GM18498 (cell line): Measurements from ENCODE around the gene HSD17B14.
"Not testable (repeated sequence)": the region's sequence is repeated elsewhere in the genome, so short reads cannot be mapped to it uniquely, and the experiment has no call there.

Experiments
- ATAC-seq: cut with Tn5 transposase; IDR thresholded peaks from one replicate; pipeline ENCODE4 v1.9.1; 2021; ENCODE audit warnings: mild to moderate bottlenecking, moderate library complexity; ENCODE audit not compliant: unreplicated experiment

The HSD17B14 gene

DNA sequence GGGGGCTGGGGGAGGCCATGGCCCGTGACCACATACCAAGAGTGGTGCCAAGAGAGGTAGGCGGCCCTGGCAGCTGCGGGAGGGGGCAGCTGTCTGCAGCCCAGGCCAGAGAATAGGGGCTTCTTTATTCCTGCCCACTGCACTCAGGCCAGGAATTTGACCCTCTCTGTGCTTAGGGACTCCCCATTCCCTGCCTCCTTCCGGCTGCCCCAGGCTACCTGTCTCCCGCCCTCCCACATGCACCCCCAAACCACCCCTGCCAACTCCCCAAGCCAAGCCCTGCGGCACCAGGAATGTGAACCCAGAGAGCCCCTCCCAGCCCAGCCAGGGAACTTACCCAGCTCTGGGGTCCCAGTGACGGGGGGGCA is 31.4 kb upstream of the HSD17B14 start:
- ATAC-seq: no peak

DNA sequence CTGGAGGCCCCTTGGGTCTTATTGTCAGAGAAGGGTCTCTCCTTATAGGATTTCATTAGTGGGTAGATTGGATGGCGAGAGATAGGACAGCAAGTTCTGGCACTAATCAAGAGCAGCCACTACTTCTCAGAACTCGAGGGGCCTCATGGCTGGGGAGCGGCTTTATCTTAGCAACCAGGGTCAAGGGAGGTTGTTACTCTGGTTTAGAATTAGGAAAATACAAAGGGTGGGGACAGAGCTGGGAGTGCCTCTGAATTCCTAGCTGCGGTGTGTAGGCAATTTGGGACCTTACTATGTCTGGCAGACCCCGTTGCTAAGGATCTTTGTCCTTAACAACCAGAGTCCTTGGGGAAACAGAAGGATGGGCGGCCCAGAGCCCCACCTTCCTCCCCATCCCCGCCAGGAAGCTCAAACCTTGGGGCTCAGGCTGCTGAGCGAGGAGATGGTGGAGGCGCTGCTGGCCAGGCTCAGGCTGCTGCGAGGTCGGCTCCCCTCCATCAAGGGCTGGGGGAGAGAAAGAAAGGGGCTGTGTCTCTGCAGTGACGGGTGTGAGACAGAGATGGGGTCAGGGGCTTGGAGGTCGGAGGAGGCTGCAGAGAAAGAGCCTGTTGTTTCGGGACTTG is 30.9 kb upstream of the HSD17B14 start:
- no peak for ATAC-seq

DNA sequence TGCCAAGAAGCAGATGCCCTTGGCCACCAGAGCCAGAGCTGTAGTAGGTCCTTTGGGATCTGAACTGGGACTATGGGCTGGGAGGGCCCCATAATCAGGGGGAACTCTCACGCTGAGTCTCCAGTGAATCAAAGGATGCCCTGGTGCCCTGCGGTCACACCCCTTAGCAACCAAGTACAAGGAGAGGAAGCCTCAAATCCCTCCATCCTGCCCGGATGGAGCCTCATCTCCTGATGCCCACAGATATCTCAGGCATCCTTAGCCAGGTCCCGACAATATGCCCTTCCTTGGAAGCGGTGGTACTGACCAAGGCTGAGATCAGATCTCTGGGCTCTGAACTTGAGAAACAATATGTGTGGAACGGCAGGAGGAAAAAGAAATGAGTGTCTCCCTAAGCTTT is 30.4 kb upstream of the HSD17B14 start:
- ATAC-seq: no peak

DNA sequence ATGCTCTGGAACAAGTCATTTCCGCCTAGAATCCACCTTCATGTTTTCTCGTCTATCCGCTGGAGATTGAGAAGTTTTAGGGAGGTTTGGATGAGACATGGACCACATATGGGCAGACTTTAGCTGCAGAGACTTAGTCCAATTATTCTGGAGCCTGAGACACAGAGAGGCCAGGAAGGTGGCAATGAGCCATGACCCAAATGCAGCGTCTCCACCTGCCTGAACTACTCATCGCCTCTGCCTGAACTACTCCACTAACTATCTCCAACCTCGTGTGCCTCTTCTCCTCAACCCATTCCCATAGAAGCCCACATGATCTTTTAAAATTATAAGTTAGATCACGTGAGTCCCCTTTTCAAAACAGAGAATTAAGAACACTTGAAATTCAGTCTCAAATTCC is 26.5 kb upstream of the HSD17B14 start:
- no peak for ATAC-seq

DNA sequence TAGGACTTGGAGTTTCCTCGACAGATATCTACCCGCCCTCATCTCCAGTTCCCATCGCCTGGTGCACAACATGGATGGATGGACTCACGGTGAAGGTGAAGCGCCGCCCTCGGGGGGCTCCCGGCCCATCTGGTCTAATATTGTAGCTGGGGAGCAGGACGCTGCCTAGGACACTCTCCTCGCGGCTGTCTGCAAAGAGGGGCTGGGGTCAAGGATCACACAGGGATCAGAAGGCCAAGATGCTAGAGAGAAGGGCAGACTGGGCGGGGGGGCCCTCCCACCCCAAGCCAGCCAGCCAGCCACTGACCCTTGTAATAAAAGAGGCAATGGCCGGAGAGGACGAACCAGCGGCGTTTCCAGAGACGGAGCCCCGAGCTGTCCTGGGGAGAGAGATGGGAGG is 25.0 kb upstream of the HSD17B14 start:
- no peak for ATAC-seq

DNA sequence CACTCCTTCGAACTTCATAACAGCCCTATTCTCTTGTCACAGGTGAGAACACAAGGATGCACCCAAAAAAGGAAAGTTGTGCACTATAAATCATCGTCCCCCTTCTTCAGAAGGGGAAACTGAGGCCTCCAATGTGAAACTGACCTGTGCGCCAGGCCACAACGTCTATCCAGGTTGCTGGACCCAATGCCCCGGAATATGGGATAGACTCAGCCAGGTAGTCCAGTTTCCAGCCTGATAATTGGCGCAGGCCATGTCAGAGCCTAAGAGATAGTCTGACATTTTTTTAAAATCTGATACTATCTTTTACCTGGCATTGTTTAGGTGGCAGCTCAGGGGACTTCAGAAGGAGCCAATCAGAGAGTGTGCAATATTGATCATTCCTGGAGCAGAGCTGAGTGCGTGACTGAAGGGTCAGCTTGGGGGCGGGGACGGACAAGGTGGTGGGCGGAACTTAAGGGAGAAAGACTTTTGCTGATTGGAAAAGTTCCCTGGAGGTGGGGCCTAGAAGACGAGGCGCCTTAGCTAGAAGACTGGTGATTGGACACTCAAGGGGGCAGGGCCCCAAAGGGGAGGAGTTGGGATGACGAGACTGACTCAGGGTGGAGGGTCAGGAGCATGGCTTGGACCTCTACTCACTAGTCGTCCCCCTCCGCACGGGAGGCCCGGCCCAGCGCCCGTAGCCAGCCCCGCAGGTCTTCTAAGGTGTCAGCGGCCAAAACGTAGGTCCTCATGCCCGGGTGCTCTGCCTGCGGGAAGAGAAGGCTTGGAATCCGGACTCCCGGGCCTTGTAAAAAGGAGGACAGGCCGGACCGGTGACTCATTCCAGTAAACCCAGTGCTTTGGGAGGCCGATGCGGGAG is 23.7 kb upstream of the HSD17B14 start:
- ATAC-seq: peak; percentile 67

DNA sequence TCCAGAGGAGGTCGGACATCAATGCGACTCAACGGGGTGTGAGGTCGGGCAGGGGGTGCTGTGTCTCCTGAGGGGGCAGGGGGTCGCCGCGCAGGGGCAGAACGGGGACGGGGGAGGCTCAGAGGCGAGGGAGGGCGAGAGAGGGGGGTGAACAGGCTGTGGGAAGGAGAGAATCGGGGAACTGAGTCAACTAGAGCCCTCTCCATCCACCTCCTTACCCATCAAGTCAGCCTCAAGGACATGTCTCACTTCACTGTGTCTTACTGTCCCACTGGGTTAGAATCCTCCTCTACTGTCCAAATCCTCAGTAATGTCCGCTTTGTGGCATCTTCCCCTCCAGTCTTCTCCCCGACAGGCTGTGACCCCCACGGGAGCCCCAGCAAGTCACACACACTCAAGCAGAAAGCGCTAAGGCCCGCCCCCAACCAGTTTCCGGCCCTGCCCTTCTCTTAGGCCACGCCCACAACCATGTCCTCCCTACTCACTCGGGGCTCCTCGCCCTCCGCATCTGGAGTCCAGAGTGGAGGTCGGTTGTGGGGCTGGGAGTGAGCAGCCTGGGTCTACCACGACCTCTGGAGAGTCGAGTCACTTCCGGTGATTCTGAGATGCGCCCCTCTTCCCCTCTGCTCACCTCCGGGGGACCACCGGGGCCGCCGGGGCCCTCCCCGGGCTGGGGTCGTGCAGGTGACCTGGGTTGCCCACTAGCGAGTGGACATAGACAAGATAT is 22.9 kb upstream of the HSD17B14 start:
- peak; percentile 73 for ATAC-seq

DNA sequence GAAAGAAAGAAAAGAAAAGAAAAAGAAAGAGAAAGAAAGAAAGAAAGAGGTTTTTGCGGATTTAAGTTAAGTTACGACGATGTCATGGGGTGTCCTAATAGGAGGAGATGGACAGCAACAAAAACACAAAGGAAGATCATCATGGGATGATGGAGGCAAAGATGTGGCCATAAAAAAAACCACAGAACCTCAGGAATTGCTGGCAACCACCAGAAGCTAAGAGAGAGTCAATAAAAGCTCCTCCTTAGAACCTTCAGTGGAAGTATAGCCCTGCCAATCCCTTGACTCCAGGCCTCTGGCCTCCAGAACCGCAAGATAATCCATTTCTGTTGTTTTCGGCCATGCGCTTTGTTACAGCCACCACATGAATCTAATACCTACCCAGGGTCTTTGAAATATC is 20.6 kb upstream of the HSD17B14 start:
- no peak for ATAC-seq

DNA sequence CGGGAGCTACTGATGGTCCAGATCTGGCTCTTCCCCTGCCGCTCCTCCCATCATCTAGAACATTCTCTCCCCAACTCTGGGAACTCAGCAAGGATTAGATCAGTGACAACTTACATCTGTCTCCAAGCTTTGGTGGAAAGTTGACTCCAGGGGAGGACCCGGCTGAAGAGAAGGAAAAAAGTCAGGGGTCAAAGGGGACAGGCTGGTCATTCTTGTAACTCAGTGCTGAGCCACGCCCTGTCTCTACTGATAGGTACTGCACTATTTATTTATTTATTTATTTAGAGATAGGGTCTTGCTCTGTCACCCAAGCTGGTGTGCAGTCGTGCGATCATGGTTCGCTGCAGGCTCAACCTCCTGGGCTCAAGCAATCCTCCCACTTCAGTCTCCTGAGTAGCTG is 17.8 kb upstream of the HSD17B14 start:
- no peak for ATAC-seq

DNA sequence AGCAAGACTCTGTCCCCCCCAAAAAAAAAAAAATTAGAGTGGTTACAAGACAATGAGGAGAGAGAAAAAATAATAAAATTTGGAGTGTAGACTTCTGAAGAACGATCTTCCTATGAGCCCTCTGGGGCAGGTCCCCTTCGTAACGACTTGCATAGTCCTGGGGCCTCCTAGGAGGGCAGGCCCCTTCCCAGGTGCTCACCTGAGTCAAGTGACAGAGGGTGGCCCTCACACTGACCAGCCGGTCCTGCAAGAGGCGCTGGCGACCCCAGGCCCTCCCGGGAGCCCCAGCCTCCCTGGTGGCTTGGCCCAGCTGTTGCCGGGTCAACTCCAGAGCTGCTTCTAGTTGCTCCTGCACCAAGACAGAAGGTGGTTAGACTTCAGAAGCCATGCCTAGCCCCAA is 17.2 kb upstream of the HSD17B14 start:
- no peak for ATAC-seq

DNA sequence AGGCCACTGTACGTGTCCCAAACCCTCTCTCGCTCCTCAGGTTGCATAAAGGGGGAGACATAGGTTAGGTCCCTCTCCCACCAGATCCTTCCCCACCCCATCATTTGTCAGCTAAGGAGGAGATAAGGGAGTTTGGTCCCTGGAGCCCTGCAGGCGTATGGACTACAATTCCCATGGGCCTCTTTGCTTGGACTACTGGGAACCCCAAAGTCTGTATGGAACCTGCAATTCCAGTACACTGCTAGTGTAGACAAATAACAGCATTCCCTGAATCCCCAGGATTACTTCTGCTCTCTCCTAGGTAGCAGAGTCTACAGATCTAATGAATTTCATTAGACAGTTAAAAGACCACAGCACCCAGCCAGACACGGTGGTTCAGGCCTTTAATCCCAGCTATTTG is 16.0 kb upstream of the HSD17B14 start:
- ATAC-seq: no peak

DNA sequence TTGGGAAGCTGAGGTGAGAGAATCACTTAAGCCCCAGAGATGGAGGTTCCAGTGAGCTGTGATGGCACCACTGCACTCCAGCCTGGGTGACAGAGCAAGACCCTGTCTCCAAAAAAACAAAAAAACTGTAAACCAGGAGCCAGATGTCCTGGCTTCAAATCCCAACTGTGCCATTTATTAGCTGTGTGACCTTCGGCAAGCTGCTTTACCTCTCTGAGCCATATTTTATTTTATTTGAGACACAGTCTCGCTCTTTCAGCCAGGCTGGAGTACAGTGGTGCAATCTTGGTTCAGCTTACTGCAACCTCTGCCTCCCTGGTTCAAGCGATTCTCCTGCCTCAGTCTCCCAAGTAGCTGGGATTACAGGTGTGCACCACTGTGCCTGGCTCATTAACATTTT is 10.4 kb upstream of the HSD17B14 start:
- not testable (repeated sequence) for ATAC-seq

DNA sequence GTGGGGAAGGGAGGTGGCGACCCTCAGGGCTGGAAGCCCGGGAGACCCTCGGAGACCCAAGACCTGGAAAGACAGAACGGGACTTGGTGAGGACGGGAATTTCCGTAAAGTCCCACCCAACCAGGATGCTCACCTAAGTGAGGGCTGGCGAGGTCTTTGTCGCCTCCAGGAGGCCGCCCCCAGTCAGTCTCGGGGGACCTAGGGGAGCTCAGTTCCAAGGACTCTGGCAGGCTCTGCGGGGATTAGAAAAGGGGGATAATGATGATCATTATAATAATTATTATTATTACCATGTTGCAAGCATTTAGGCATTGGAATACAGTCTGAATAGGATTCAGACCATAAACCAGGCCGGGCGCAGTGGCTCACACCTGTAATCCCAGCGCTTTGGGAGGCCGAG is 9.1 kb upstream of the HSD17B14 start:
- ATAC-seq: no peak

DNA sequence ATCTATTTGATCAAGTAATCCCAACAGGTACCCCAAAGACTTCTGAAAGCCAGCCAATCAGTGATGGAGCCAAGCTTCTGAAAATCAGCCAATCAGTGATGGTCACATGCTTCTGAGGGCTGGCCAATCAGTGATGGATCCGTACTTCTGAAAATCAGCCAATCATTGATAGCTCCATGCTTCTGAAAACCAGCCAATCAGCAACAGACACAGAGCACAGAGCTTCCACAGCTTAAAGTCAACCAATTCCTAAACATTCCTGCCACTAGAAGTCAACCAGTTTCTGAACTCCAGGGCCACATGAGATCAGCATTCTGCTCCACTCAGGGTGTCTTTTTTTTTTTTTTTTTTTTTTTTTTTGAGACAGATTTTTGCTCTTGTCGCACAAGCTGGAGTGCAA is 8.2 kb upstream of the HSD17B14 start:
- no peak for ATAC-seq

DNA sequence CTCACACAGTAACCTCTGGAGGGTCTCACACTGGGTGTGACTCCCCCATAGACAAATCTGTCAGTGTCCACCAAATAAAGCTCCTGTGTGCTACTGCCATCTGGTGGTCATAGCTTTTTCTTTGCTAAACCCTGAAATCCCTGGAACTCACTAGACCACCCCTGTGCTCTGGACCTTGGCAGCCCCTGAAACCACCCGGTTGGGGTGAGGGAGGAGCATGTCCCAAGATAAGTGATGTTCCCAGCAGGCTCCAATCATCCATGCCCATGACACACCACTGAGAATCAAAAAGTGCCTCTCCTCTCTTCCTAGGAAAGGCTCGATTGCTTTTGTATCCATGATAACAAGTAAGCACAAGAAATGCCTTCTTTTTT is 6.5 kb upstream of the HSD17B14 start:
- no peak for ATAC-seq

DNA sequence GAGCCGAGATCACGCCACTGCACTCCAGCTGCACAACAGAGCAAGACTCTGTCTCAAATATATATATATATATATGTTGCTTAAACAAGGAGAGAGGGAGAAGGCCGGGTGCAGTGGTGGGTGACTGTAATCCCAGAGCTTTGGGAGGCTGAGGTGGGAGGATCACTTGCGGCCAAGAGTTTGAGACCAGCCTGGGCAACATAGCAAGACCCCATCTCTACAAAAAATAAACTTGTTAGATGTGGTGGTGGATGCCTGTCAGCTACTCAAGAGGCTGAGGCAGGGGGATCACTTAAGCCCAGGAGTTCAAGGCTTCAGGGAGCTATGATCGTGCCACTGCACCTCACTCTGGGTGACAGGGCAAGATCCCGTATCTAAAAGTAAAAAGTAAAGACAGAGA is 5.3 kb upstream of the HSD17B14 start:
- no peak for ATAC-seq

DNA sequence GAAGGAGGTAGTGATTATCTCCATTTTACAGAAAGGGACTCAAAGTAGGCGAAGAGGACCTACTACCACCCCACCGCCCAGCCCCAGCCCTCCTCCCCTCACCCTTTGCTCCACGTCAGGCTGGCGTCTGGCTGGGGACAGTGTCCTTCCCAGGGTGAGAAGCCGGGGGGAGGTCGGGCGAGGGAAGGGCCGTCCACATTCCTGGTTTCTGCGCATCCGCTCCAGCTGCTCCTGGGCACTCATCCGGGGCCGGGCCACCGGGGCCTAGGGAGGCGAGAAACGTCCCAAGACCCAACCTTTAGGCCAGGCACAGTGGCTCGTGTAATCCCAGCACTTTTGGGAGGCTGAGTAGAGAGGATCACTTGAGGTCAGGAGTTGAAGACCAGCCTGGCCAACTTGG is 4.8 kb upstream of the HSD17B14 start:
- ATAC-seq: no peak

DNA sequence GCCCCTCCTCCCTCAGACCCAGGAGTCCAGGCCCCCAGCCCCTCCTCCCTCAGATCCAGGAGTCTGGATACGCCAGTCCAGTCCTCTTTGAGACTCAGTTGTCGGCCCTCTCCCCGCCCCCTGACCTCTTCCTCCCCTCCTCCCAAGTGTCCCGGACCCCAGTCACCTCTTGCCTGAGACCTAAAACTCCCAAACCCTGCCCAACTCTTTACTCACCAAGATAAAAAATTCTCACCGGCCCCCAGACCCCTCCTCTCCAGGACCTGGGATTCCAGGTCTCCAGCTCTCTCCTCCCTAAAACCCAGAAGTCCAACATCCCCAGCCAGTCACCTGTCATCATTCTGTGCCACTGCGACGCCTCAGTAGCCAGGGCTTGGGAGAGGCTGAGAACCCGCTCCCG is 1.4 kb upstream of the HSD17B14 start:
- ATAC-seq: no peak

DNA sequence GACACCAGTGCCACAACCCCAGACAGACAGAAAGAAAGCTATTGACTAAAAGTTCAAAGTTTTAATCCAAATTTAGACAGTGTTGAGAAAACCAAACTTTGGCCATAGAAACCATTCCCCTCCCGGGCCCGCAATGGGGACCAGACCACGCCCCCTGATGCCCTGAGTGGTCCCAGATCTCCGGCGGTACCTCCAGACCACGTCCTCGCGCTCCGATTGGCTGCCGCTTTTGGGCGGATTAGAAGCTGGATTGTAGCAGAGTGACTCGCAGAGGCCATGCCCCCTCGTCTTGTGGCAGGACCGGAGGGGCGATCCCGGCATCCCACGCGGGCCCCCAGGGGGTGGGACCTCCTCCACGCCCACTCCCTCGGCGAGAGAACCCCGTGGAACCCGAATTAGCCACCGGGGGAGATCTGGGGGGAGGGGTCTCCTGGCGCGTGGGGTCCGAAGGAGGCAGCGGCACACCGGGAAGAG is 797 bp upstream of the HSD17B14 start:
- peak; percentile 69 for ATAC-seq

DNA sequence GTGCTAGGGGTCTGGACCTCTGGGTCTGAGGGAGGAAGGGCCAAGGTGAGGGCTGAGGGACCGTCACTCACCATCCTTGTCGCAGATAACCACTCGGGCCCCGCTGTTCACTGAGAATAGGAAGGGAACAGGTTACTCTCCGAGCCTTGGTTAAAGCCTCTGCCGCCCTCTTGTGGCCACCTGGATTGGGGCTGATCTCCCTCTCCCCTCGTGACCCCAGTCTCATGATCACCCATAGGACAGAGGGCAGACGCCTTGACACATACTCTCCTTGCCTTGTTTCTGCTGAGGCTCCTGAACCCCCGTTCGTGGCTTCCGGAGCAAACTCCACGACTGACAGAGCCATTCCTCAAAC is 580 bp downstream of the HSD17B14 start:
- peak; percentile 72 for ATAC-seq

DNA sequence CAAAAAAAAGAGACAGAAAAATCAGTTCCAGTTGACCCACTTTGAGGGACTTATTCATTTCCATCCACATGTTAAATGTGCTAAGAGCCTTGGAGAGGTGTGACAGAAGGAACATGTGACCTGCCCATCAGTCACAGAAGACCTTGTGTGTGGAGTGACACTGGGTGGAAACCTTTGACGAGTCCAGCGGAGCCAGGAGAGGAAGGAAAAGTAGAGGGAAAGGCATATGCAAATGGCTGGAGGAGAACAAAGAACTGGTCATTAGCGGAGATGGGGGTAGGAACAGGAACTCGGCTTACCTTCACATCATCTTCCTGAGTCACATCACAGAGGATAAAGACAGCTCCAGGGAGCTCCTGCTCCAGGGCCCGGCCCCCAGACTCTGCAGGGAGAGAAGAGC is 2.3 kb downstream of the HSD17B14 start:
- no peak for ATAC-seq

DNA sequence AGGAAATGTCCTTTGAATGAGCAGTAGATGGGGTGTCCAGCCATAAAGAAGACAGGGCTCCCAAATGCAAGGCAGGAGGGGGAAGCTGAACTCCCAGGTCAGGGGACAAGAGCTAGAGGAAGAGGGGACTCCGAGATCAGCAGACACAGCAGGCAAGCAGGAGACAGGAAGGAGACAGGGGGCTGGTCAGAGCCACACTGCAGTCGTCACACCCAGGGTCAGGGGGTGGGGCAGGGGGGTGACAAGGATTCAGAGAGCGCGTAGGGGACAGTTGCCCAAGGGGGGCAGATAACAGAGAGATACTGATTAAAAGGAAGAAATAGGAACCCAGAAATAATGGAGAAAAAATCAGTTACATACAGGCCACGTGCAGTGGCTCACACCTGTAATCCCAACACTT is 3.2 kb downstream of the HSD17B14 start:
- no peak for ATAC-seq
